ENCODE measurements around the gene GNA15.

The GNA15 gene

DNA sequence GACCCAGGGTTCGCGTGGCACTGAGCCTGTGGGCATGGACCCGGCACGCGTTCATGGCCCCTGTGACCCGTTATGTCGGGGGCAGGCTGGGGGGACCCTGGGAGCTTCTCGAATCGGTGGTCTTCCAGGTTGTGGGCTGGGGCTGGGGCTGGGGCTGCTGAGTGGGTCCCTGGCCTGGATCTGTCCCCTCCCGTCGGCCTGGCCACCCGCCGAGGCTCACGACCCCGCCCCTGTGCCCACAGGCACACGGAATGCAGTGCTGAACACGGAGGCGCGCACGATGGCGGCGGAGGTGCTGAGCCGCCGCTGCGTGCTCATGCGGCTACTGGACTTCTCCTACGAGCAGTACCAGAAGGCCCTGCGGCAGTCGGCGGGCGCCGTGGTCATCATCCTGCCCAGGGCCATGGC, 56.4 kb downstream of the GNA15 start:
- no peak for TF ChIP-seq CTCF (IDR thresholded peaks at IDR 0.05)
- Histone ChIP-seq H3K27ac (no peak overlapping the region), H3K4me3 (ENCODE audit: low read depth in 1 of 2, low read length in 1 of 2) (no peak overlapping the region), H3K4me1 (ENCODE audit: control insufficient read depth in 1 of 2, insufficient read depth in 1 of 2, low read depth in 1 of 2, low read length in 1 of 2) (peaks cover 54 to 60% of the 10 kb centered on the region in 2 experiments), H3K36me3 (peaks cover 14% of the 10 kb centered on the region), H3K9me3 (no peaks in the 10 kb centered on the region), H3K27me3 (no peaks in the 10 kb centered on the region)

- no peak for TF ChIP-seq CTCF (IDR thresholded peaks at IDR 0.05)
- no peak overlapping the region for H3K4me3 ChIP-seq (ENCODE audit: low read depth in 1 of 2, low read length in 1 of 2)
- H3K27me3 ChIP-seq = no peaks in the 10 kb centered on the region
- H3K27ac ChIP-seq = no peak overlapping the region
- H3K4me1 ChIP-seq (ENCODE audit: control insufficient read depth in 1 of 2, insufficient read depth in 1 of 2, low read depth in 1 of 2, low read length in 1 of 2) = peaks cover 49 to 55% of the 10 kb centered on the region in 2 experiments
- H3K9me3 ChIP-seq = no peaks in the 10 kb centered on the region
- H3K36me3 ChIP-seq = peaks cover 15% of the 10 kb centered on the region
These were observed 56.9 kb downstream of the GNA15 start for GRCh38 chr19:3192684-3193083.

DNA sequence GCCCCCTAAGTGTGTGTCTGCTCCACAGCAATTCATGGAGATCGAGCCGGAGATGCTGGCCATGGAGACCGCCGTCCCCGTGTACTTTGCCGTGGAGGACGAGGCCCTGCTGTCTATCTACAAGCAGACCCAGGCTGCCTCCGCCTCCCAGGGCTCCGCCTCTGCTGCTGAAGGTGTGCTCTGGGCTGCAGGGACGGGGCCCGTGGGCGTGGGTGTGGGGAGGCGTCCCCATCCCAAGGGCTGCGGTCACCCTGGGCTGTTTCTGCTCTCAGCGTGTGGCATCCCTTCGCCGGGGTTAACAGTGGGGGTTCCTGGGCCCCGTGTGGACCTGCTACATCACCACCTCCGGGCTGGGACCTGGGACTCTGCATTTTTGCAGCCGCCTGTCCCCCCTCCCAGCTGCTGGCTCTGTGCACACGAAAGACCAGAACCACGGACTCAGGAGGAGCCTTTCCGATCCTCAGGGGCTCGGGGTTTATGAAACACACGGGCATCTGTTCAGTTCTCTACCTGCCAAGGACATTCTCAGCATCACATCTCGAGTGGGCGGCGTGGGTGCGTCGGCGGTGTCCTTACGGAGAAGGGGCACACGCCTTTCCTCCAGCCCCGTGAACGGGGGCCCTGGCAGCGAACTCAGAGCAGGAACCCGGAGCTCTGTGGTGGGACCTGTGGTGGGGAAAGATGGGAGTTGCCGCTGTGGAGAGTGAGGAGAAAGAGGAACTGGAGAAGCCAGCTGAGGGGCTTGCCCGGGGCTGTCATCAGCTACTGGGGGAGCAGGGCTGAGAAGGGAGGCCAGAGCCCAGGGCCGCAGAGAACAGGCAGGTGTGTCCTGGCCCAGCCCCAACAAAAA, 57.6 kb downstream of the GNA15 start:
- H3K9me3 ChIP-seq = no peaks in the 10 kb centered on the region
- no peak overlapping the region for H3K4me3 ChIP-seq (ENCODE audit: low read depth in 1 of 2, low read length in 1 of 2)
- H3K27ac ChIP-seq = peak overlapping the region; percentile 18
- H3K36me3 ChIP-seq = peaks cover 21% of the 10 kb centered on the region
- H3K27me3 ChIP-seq = no peaks in the 10 kb centered on the region
- TF ChIP-seq CTCF (IDR thresholded peaks at IDR 0.05) = no peak
- peaks cover 41 to 47% of the 10 kb centered on the region in 2 experiments for H3K4me1 ChIP-seq (ENCODE audit: control insufficient read depth in 1 of 2, insufficient read depth in 1 of 2, low read depth in 1 of 2, low read length in 1 of 2)

DNA sequence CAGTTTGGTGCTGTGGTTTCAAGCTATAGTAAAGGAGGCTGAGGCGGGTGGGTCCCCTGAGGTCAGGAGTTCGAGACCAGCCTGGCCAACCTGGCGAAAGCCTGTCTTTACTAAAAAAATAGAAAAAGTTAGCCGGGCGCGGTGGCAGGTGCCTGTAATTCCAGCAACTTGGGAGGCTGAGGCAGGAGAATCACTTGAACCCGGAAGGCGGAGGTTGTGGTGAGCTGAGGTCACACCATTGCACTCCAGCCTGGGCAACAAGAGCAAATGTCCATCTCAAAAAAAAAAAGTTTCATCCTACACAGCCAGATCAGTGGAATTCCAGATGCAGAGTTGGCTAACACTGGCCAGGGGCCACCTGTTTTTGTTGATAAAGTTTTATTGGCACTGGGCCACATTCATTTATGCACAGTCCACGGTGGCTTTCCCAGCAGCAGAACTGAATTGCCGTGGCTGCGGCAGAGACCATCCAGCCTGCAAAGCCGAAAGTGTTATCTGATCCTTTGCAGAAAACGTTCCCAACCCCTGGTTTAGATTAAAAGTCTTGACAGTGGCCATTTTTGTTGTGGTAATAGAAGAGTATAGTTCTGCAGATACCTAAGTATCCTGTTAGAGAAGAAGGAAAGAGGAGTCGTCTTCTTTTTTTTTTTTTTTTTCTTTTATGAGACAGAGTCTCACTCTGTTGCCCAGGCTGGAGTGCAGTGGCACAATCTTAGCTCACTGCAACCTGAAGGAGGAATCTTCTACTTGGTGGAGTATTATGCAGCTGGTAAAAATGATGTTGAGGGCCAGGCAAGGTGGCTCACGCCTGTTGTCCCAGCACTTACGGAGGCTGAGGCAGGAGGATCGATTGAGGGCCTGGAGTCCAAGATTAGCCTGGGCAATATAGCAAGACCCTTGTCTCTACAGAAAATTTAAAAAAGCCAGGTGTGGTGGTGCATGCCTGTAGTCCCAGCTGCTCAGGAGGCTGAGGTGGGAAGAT, 58.6 kb downstream of the GNA15 start:
- Histone ChIP-seq H3K4me1 (ENCODE audit: control insufficient read depth in 1 of 2, insufficient read depth in 1 of 2, low read depth in 1 of 2, low read length in 1 of 2) (peaks cover 32 to 38% of the 10 kb centered on the region in 2 experiments), H3K36me3 (peaks cover 30% of the 10 kb centered on the region), H3K27me3 (no peaks in the 10 kb centered on the region), H3K27ac (peak overlapping the region; percentile 18), H3K4me3 (ENCODE audit: low read depth in 1 of 2, low read length in 1 of 2) (no peak overlapping the region), H3K9me3 (no peaks in the 10 kb centered on the region)
- TF ChIP-seq CTCF (IDR thresholded peaks at IDR 0.05) = no peak

DNA sequence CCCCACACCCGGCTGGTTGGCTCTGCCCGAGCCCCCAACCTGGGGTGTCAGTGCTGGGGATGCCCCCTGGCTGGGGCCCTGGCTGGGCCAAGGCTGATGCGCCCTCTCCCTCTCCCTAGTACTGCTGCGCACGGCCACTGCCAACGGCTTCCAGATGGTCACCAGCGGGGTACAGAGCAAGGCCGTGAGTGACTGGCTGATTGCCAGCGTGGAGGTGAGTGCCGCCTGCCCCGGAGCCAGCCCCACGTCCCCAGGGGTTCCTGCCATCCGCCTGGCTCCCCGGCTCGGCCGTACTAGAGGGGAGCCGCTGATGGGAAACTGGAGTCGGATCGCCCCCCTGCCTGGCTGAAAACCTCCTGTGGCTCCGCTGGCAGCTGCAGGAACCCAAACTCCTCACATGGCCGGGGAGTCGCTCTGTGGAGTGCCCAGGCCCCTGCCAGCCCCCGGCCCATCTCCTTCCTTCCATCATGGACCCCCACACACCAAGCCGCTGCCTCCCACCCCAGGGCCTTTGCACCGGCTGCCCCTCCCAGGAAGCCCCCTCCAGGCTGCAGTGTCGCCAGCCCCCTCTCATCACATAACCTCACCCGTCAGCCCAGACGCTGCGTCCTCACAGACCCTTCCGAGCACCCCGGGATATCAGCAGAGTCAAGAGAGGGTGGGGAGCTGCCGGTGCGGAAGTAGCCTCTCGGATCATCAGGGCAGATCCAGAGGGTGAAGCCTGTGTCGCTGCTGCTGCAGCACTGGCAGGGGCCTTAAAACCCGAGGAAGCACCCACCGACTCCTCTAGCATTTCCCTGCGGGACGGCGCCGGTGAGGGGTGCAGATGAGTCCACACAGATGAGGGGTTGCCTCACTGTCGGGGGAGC, 60.5 kb downstream of the GNA15 start:
- H3K9me3 ChIP-seq = no peaks in the 10 kb centered on the region
- H3K27me3 ChIP-seq = no peaks in the 10 kb centered on the region
- TF ChIP-seq CTCF (IDR thresholded peaks at IDR 0.05) = no peak
- no peak overlapping the region for H3K4me3 ChIP-seq (ENCODE audit: low read depth in 1 of 2, low read length in 1 of 2)
- peaks cover 46% of the 10 kb centered on the region for H3K36me3 ChIP-seq
- H3K27ac ChIP-seq = no peak overlapping the region
- H3K4me1 ChIP-seq (ENCODE audit: control insufficient read depth in 1 of 2, insufficient read depth in 1 of 2, low read depth in 1 of 2, low read length in 1 of 2) = peaks cover 13 to 19% of the 10 kb centered on the region in 2 experiments
